Measurements from ENCODE around the gene SEMA4B.
A peak's percentile ranks its signal among the peaks of the same experiment; 100 is the strongest.
"Not testable (repeated sequence)": the region's sequence is repeated elsewhere in the genome, so short reads cannot be mapped to it uniquely, and the experiment has no call there.

Gene SEMA4B

DNA sequence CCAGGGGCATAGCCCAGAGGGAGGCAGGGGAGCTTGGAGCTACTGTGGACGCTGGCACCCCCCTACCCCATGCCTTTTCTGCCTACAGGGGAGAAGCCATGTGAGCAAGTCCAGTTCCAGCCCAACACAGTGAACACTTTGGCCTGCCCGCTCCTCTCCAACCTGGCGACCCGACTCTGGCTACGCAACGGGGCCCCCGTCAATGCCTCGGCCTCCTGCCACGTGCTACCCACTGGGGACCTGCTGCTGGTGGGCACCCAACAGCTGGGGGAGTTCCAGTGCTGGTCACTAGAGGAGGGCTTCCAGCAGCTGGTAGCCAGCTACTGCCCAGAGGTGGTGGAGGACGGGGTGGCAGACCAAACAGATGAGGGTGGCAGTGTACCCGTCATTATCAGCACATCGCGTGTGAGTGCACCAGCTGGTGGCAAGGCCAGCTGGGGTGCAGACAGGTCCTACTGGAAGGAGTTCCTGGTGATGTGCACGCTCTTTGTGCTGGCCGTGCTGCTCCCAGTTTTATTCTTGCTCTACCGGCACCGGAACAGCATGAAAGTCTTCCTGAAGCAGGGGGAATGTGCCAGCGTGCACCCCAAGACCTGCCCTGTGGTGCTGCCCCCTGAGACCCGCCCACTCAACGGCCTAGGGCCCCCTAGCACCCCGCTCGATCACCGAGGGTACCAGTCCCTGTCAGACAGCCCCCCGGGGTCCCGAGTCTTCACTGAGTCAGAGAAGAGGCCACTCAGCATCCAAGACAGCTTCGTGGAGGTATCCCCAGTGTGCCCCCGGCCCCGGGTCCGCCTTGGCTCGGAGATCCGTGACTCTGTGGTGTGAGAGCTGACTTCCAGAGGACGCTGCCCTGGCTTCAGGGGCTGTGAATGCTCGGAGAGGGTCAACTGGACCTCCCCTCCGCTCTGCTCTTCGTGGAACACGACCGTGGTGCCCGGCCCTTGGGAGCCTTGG lies 27.0 kb downstream of the SEMA4B start:
- no peak for DNase-seq (ENCODE audit: low spot score)

DNA sequence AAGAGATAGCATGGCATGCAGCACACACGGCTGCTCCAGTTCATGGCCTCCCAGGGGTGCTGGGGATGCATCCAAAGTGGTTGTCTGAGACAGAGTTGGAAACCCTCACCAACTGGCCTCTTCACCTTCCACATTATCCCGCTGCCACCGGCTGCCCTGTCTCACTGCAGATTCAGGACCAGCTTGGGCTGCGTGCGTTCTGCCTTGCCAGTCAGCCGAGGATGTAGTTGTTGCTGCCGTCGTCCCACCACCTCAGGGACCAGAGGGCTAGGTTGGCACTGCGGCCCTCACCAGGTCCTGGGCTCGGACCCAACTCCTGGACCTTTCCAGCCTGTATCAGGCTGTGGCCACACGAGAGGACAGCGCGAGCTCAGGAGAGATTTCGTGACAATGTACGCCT lies 27.8 kb downstream of the SEMA4B start:
- no peak for DNase-seq (ENCODE audit: low spot score)

DNA sequence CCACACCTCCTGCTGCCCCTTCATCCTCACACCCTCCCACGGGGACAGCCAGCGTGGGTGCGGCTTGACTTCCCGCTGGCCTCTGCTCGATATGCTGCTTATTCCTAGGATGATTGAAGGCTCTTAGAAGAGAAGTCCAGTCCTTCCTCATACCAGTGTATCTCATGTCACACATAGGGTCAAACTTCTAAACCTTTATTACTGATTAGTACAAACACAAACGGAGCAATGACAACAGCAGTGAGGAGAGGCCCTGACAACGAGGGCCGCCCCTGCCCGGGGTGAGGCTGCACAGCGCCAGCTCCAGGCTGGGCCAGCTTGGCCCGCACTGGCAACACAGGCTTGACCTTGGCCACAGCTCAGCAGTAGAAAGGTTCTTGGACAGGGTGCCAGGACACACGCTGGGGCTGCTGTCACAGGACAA lies 29.0 kb downstream of the SEMA4B start:
- no peak for DNase-seq (ENCODE audit: low spot score)

GRCh38 chr15:90230610-90231009 lies 29.5 kb downstream of the SEMA4B start:
- DNase-seq (ENCODE audit: low spot score): no peak

DNA sequence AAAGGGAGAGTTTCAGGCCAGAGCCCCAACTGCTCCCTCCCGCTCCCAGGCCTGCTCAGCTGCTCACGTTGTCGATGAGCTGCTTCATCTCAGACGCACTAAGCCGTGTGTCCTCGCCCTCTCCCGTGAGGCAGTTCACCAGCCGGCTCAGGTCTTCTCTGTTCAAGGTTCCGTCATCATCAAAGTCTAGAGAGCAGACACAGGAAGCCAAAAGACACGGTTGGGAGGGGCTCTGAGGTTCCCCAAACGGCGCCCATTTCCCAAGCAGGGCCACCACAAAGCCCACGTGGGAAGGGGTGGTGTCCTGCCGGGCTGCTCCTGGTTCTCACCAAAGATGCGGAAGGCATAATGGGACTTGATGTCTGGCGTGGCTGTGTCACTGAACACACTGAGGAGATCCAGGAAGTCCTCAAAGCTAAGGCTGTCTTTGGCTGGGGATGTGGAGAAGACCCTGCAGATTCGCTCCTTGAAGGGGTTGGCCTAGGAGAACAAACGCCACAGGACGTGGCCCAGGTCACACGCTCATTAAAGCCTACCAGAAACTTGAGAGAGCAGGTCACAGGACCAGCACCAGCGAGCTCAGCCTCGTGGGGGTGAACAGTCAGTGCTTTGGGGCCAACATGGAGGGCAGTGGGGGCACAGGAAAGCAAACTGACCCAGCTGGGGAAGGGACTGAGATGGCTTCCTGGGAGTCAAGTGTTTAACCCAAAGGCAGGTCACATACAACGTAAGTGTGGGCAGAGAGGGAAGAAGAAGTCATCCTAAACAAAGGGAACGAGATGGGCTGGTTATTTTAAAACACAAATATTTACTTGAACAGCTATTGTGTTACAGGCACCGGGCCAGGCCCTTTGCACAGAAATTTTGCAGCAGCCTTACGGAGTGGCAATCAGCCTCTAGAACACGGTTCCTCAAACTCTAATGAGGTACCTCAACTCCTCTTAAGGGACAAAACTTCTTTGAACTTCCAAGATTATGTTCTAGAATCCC lies 30.2 kb downstream of the SEMA4B start:
- DNase-seq (ENCODE audit: low spot score): peak; percentile 56

GRCh38 chr15:90232196-90232595 lies 31.1 kb downstream of the SEMA4B start:
- DNase-seq (ENCODE audit: low spot score): no peak

GRCh38 chr15:90232941-90233386 lies 31.8 kb downstream of the SEMA4B start:
- peak; percentile 46 for DNase-seq (ENCODE audit: low spot score)

DNA sequence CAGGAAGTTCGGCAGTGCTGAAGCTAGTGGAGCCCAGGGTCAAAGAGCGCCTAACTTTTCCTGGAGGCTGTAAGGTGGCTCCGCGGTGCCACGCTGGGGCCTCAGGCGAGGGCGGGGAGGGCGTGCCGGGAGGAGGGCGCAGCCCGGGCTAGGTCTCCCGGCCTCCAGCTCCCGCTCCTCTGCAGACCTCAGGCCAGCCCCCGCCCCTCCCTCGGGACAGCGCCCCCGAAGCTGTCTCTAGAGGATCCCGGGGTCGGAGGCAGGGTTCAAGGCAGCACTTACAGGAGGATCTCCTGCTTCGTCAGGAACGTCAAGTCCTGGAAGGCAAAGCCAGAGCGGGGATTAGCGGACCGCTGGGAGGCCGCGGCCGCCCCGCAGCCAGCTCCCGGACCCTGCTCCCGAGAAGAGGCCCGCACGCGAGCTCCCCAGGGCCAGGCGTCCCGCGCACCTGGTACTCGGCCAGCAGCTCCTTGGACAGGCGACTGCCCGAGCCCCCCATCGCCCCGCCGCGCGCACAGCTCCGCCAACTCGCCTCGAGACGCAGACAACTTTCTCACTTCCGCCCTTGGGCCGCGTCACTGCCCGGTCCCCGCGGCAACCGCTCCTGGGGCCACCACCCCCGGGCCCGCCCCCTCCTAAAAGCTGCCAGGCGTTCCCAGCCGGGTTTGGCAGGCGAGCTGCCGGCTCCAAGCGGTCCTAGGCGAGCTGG lies 32.4 kb downstream of the SEMA4B start, which contains the start of gene CIB1:
Gene CIB1 (minus strand): TSS at position 555 of the 709 bp plus-strand sequence. CDS start 56 bp downstream, at position 499.
- peak; percentile 98 for DNase-seq (ENCODE audit: low spot score)

DNA sequence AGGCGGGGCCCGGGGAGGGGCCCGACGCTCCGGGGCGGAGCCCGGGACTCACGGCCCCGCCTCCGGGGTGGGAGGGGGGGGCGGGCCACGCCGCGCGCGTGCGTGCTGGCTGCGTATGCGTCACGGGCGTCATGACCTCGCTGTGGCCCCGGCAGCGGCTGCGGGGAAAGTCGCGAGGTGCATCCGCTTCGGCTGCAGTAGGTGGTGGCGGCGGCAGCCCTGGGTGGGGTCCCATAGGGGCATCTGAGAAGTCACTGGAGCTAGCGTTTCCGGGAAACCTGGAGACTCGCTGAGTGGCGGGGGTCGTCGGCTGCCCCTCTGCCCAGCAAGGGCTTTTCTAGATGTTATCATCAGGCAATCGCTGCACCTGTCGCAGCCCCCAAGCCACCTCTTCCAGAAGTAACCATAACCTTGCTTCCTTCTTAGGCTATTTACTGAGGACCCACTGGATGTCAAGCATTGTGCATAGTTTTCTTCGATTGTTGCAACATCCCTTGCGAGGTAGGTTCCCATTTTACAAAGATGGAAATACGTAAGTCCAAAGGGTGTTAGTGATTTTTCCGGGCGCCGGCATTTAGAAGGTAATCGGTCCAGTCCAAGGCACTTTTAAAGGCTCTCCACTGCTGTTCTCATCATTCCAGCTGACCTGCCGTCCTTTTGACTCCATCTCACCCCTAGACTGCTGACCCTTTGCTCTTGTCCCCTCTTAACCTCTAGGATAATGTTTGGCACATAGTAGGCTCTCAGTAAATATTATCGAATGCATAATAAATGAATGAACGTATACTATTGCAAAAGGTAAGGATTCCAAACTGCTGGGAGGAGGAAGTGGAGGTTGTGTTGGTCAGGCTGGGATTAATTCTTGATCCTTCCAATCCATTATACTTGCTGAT lies 33.2 kb downstream of the SEMA4B start, which contains the start of gene GDPGP1:
Gene GDPGP1 (plus strand): TSS at position 114 of the 893 bp plus-strand sequence. CDS start 6,700 bp downstream, outside the sequence.
- DNase-seq (ENCODE audit: low spot score): peak; percentile 38

DNA sequence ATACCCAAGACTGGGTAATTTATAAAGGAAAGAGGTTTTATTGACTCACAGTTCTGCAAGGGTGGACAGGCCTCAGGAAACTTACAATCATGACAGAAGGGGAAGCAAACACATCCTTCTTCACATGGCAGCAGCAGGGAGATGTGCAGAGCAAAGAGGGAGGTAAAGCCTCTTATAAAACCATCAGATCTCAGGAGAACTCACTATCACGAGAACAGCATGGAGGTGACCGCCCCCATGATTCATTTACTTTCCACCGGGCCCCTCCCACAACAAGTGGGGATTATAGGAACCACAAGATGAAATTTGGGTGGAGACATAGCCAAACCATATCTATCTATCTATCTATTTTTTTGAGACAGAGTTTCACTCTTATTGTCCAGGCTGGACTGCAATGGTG lies 38.2 kb downstream of the SEMA4B start:
- DNase-seq (ENCODE audit: low spot score): no peak

GRCh38 chr15:90240856-90241255 lies 39.7 kb downstream of the SEMA4B start:
- no peak for DNase-seq (ENCODE audit: low spot score)

DNA sequence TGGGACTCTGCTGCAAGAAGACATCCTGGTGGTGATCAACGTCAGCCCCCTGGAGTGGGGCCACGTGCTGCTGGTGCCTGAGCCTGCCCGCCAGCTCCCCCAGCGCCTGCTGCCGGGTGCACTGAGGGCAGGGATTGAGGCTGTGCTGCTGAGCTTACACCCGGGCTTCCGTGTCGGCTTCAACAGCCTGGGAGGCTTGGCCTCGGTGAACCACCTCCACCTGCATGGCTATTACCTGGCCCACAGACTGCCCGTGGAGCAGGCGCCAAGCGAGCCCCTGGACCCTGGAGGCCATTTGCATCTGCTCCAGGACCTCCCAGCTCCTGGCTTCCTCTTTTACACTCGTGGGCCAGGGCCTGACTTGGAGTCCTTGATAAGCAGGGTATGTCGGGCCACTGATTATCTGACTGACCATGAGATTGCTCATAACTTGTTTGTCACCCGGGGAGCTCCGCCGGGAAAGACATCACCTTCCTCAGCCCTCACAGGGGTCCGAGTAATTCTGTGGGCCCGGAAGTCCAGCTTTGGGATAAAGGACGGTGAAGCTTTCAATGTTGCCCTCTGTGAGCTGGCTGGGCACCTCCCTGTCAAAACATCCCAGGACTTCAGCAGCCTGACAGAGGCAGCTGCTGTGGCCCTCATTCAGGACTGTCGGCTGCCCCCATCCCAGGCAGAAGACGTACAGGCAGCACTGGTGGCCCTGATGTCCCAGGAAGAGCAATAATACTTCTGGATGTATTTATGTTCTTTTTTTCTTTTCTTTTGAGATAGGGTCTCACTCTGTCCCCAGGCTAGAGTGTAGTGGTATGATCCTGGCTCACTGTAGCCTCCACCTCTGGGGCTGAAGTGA lies 40.4 kb downstream of the SEMA4B start:
- DNase-seq (ENCODE audit: low spot score): no peak

DNA sequence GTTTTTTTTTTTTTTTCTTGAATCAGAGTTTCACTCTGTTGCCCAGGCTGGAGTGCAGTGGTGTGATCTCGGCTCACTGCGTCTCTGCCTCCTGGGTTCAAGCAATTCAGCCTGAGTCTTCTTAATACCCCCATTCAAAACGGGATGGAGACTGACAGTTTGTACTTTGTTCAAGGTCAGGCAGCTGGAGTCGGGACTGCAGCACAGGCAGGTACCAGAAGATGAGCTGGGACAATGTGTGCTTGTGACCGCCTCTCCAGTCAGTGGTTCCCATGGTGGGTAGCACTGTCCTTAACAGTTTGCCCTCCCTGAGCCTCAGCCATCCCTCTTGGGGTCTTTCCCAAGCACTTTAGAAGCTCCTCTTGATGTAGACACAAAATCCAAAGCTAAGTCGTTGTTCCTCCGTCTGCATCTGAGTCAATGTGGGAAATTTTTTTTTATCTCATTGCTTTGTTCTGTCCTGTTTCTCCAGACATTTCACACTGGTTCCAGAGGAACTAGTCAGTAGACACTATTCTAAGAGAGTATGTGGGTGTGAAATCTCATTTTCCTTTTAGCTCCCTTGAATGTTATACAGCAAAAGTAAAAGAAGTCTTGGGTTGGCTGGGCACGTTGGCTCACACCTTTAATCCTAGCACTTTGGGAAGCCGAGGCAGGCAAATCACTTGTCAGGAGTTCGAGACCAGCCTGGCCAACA lies 43.0 kb downstream of the SEMA4B start:
- DNase-seq (ENCODE audit: low spot score): no peak

- no peak for DNase-seq (ENCODE audit: low spot score)
Observed at GRCh38 chr15:90248789-90249202, 47.7 kb downstream of the SEMA4B start.

DNA sequence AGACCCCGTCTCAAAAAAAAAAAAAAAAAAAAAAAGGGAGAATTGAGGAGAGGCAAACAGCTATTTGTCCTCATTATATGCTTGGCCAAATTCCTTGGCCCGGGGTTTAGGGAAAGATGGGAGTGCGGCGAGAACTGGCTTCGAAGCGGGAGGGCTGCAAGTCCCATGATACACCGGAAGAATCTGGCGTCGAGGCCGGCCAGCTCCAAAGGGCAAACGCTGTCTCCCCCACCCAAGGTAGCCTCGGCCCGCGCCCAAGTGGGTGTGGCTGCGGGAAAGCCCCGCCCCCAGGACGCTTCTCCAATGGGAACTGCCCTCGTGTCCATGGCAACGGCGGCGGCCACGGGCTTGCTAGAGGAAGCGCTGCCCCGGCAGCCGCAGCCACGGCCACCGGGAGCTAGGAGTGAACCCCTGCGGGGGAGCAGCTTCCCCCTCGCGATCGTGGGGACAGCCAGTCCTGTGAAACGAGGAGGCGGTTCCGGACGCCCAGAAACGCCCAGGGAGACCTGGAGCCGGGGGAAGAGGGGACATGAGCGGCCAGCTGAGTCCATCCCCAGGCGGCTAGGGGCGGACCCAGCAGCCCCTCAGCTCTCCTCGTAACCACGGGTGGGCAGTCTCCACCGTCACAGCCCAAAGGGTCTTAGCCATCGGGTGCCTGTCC lies 48.2 kb downstream of the SEMA4B start, which contains the start of gene TTLL13:
Gene TTLL13 (plus strand): TSS at position 354 of the 661 bp plus-strand sequence. CDS start 1,075 bp downstream, outside the sequence.
- DNase-seq (ENCODE audit: low spot score): peak; percentile 73

- DNase-seq (ENCODE audit: low spot score): no peak
Observed at GRCh38 chr15:90257776-90258175, 56.6 kb downstream of the SEMA4B start.

DNA sequence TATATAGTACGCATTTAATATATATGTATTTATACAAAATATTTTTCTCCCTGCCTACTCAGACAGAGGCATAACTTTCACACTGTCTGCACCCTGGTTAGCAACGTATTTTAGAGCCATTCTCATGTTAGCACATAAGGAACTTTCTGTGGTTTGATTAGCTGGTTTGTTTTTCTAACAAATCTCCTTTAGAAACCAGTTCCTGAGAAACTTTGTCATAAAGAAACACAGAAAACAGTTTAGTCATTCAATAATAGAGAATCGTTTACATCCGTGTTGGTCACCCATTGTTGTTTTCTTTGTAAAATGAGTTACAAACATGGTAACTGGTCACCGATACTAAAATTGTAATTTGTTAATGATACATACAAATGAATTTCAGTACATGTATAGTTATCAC lies 58.4 kb downstream of the SEMA4B start:
- no peak for DNase-seq (ENCODE audit: low spot score)

GRCh38 chr15:90260731-90261130 lies 59.6 kb downstream of the SEMA4B start:
- DNase-seq (ENCODE audit: low spot score): not testable (repeated sequence)

Data from pons (tissue), 1 donor.